DOHH2 (cell line): ENCODE measurements around the gene PPFIA3.

Experiments used
- H3F3A ChIP-seq: fragments of 200-600 bp; sonication (generic), shearing (Covaris generic); 2 replicates; pipeline ENCODE4 v1.6.0; 2016; ENCODE audit warnings: antibody characterized with exemption, mild to moderate bottlenecking; ENCODE audit not compliant: control insufficient read depth, insufficient read depth
- H3K27ac ChIP-seq: fragments of 200-600 bp; sonication (generic); 2 replicates; pipeline ENCODE4 v1.5.1; 2014; ENCODE audit warnings: low read depth, mild to moderate bottlenecking, low read length, moderate library complexity
- H3K27me3 ChIP-seq: fragments of 200-600 bp; sonication (generic); 2 replicates; pipeline ENCODE4 v1.6.1; 2014; ENCODE audit warnings: mild to moderate bottlenecking, low read length, mixed read lengths; ENCODE audit not compliant: control insufficient read depth
- H3K36me3 ChIP-seq: fragments of 200-600 bp; sonication (generic); 2 replicates; pipeline ENCODE4 v1.6.1; 2014; ENCODE audit warnings: mild to moderate bottlenecking, low read length, moderate library complexity, mixed read lengths; ENCODE audit not compliant: control insufficient read depth
- H3K4me1 ChIP-seq: fragments of 200-600 bp; sonication (generic); 2 replicates; pipeline ENCODE4 v1.6.1; 2014; ENCODE audit warnings: mild to moderate bottlenecking, low read length, mixed read lengths; ENCODE audit not compliant: control insufficient read depth
- H3K4me2 ChIP-seq: fragments of 200-600 bp; sonication (generic); 2 replicates; pipeline ENCODE4 v1.6.0; 2014; ENCODE audit warnings: mild to moderate bottlenecking, low read length, moderate library complexity
- H3K4me3 ChIP-seq: fragments of 200-600 bp; sonication (generic); 2 replicates; pipeline ENCODE4 v1.5.1; 2014; ENCODE audit warnings: mild to moderate bottlenecking, low read length, mixed read lengths
- H3K79me2 ChIP-seq: fragments of 200-600 bp; sonication (generic); 2 replicates; pipeline ENCODE4 v1.6.1; 2014; ENCODE audit warnings: mild to moderate bottlenecking, low read length, mixed read lengths; ENCODE audit not compliant: control insufficient read depth
- H3K9me2 ChIP-seq: fragments of 200-600 bp; sonication (generic); replicated peaks from 2 replicates; pipeline ENCODE4 v1.6.1; 2014; ENCODE audit warnings: mild to moderate bottlenecking, low read length, mixed read lengths; ENCODE audit not compliant: control insufficient read depth
- H3K9me3 ChIP-seq: fragments of 200-600 bp; sonication (generic); 2 replicates; pipeline ENCODE4 v1.6.1; 2014; ENCODE audit warnings: antibody characterized with exemption, low read length, mixed read lengths; ENCODE audit not compliant: control insufficient read depth, insufficient read depth
- H4K20me1 ChIP-seq: fragments of 200-600 bp; sonication (generic); 2 replicates; pipeline ENCODE4 v1.6.0; 2014; ENCODE audit warnings: low read depth, mild to moderate bottlenecking, antibody characterized with exemption, low read length, moderate library complexity; ENCODE audit not compliant: control insufficient read depth, insufficient read depth
- CTCF ChIP-seq: fragments of 200-600 bp; sonication (generic); IDR thresholded peaks from one replicate; pipeline ENCODE4 v1.5.1; 2014; ENCODE audit warnings: antibody characterized with exemption, mild to moderate bottlenecking, low read depth, low read length; ENCODE audit not compliant: poor library complexity, severe bottlenecking
- EZH2phosphoT487 ChIP-seq: fragments of 200-600 bp; sonication (generic); IDR thresholded peaks from 2 replicates; pipeline ENCODE4 v1.6.1; 2017; ENCODE audit warnings: borderline replicate concordance, mild to moderate bottlenecking, antibody characterized with exemption, low read length, moderate library complexity, mixed read lengths

PPFIA3 gene

GRCh38 chr19:49085868-49086232, 33.5 kb upstream of the PPFIA3 start:
- Histone ChIP-seq H3K79me2 (peaks cover 56% of the 10 kb centered on the region), H3K36me3 (peaks cover 50% of the 10 kb centered on the region)
- TF ChIP-seq EZH2phosphoT487, result no peak
- TF ChIP-seq CTCF, result no peak

GRCh38 chr19:49086296-49086695, 33.0 kb upstream of the PPFIA3 start:
- Histone ChIP-seq H3K9me2 (no peaks in the 10 kb centered on the region), H3K4me3 (peak overlapping the region; percentile 94), H3K27me3 (no peaks in the 10 kb centered on the region), H3K4me2 (peak overlapping the region; percentile 79), H3K36me3 (peaks cover 54% of the 10 kb centered on the region), H4K20me1 (peaks cover 32% of the 10 kb centered on the region), H3K79me2 (peaks cover 61% of the 10 kb centered on the region), H3K9me3 (no peaks in the 10 kb centered on the region), H3F3A (no peaks in the 10 kb centered on the region), H3K27ac (0 out of 2 replicates have a peak overlapping the region, but pooled peaks have one; percentile 56), H3K4me1 (peaks cover 22% of the 10 kb centered on the region)
- TF ChIP-seq EZH2phosphoT487, result no peak
- no peak for TF ChIP-seq CTCF

More at GRCh38 chr19:49085868-49086232, 33.5 kb upstream of the PPFIA3 start:
- H3K4me3 ChIP-seq, result peak overlapping the region; percentile 94
- no peaks in the 10 kb centered on the region for H3K27me3 ChIP-seq
- no peaks in the 10 kb centered on the region for H3K9me3 ChIP-seq
- peak overlapping the region; percentile 79 for H3K4me2 ChIP-seq
- H3K27ac ChIP-seq, result peak overlapping the region; percentile 56
- H3K4me1 ChIP-seq, result peaks cover 22% of the 10 kb centered on the region
- no peaks in the 10 kb centered on the region for H3K9me2 ChIP-seq
- H3F3A ChIP-seq, result no peaks in the 10 kb centered on the region
- peaks cover 32% of the 10 kb centered on the region for H4K20me1 ChIP-seq

GRCh38 chr19:49091391-49092038, 27.8 kb upstream of the PPFIA3 start:
- Histone ChIP-seq H3K27ac (no peak overlapping the region), H4K20me1 (peaks cover 29% of the 10 kb centered on the region), H3K4me3 (no peak overlapping the region), H3K9me3 (no peaks in the 10 kb centered on the region), H3K4me2 (no peak overlapping the region), H3K4me1 (peaks cover 13% of the 10 kb centered on the region), H3K79me2 (peaks cover 87% of the 10 kb centered on the region), H3K9me2 (no peaks in the 10 kb centered on the region), H3F3A (peaks cover 3% of the 10 kb centered on the region), H3K27me3 (no peaks in the 10 kb centered on the region), H3K36me3 (peaks cover 88% of the 10 kb centered on the region)
- TF ChIP-seq EZH2phosphoT487, result no peak
- no peak for TF ChIP-seq CTCF
